Measurements from ENCODE around the gene SSH3. TPM values are rescaled to one million over a fixed set of nuclear protein-coding genes. Genes with fewer than 3 reads are reported as not detected.
A peak's percentile ranks its signal among the peaks of the same experiment; 100 is the strongest.

Gene SSH3
- total and polyA plus RNA-seq, 10 donors, result 4.3 to 31.8 (median 19.7) TPM

- peaks cover 0 to 81% (median 9%) of the 10 kb centered on the region in 6 donors for H3K36me3 ChIP-seq
- 9 to 33% (median 16%) methylated on average over 5 of the region's 5 CpGs for WGBS, 5 donors
- H3K4me3 ChIP-seq, result peak overlapping the region; percentile 23 to 100 (median 94)
- no peak for DNase-seq
- H3K27ac ChIP-seq, result peak overlapping the region; percentile 89 to 100 (median 97)
- no peaks in the 10 kb centered on the region for H3K27me3 ChIP-seq (replicated peaks in 1 of 7)
- intact Hi-C loops (cut with DNase I; ENCODE audit: low total_unique reads), result no loop called here
- peaks cover 87 to 93% (median 89%) of the 10 kb centered on the region in 6 donors for H3K4me1 ChIP-seq
- TF ChIP-seq POLR2AphosphoS5 (IDR thresholded peaks at IDR 0.05) (no peak), POLR2A (IDR thresholded peaks at IDR 0.05) (no peak)
- TF ChIP-seq, protein P1, sequence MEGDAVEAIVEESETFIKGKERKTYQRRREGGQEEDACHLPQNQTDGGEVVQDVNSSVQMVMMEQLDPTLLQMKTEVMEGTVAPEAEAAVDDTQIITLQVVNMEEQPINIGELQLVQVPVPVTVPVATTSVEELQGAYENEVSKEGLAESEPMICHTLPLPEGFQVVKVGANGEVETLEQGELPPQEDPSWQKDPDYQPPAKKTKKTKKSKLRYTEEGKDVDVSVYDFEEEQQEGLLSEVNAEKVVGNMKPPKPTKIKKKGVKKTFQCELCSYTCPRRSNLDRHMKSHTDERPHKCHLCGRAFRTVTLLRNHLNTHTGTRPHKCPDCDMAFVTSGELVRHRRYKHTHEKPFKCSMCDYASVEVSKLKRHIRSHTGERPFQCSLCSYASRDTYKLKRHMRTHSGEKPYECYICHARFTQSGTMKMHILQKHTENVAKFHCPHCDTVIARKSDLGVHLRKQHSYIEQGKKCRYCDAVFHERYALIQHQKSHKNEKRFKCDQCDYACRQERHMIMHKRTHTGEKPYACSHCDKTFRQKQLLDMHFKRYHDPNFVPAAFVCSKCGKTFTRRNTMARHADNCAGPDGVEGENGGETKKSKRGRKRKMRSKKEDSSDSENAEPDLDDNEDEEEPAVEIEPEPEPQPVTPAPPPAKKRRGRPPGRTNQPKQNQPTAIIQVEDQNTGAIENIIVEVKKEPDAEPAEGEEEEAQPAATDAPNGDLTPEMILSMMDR (IDR thresholded peaks at IDR 0.05 in 8 of 11, conservative IDR thresholded peaks at IDR 0.05 in 3 of 11), result no peak
- H3K9me3 ChIP-seq, result no peaks in the 10 kb centered on the region
Measured at GRCh38 chr11:67271205-67271540, 32.2 kb upstream of the SSH3 start.

DNA sequence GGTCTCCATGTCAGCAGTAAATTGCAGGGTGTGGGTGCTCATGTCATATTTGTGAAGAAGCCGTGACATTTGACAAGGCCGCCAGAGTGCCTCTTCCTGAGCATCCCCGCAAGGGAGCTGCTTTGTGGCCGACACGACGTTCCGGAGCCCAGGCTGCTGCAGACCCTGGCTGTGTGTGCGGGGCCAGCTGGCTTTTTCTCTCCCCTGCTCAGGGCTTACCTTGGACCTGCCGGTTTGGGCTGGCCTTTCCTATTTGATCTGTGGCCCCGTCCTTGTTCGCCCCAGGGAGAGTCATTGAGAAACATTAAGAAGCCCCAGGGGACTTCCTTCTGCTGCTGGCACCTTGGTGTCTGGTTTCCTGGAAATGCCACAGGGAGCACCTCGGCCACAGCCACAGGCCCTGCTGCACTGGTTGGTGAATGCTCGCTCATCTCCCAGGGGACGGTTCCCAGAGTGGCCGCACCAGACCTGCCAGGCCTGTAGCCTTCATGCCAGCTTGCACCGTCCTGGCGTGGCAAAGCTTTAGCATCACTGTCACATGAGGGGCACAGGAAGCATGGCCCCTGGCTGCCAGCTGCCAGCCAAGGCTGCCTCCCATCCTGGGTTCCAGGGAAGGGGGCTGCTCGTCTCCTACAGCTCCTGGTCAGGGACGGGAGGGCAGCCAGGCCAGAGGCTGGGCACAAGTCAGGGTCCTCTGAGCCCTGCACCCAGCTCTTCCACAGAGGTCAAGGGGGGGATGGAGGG is 31.6 kb upstream of the SSH3 start:
- Histone ChIP-seq H3K4me1 (peaks cover 92 to 98% (median 94%) of the 10 kb centered on the region in 6 donors), H3K36me3 (peaks cover 0 to 85% (median 9%) of the 10 kb centered on the region in 6 donors), H3K9me3 (no peaks in the 10 kb centered on the region), H3K27me3 (replicated peaks in 1 of 7) (no peaks in the 10 kb centered on the region), H3K27ac (peak overlapping the region; percentile 89 to 100 (median 97)), H3K4me3 (peak overlapping the region in 7 of 8 donors; percentile 4 to 100 (median 95))
- intact Hi-C loops (cut with DNase I; ENCODE audit: low total_unique reads), result no loop called here
- DNase-seq, result peak; percentile 88
- 0 to 14% (median 9%) methylated on average over 11 to 19 of the region's 19 CpGs for WGBS, 5 donors
- peak in 2 of 3 donors; percentile 74 to 81 for TF ChIP-seq POLR2AphosphoS5 (IDR thresholded peaks at IDR 0.05)
- TF ChIP-seq, protein P1 (IDR thresholded peaks at IDR 0.05 in 8 of 11, conservative IDR thresholded peaks at IDR 0.05 in 3 of 11), result no peak

- Histone ChIP-seq H3K27me3 (replicated peaks in 1 of 7) (no peaks in the 10 kb centered on the region), H3K4me3 (peak overlapping the region in 6 of 8 donors; percentile 14 to 100 (median 95)), H3K36me3 (peaks cover 0 to 88% (median 9%) of the 10 kb centered on the region in 6 donors), H3K4me1 (peaks cover 97 to 100% (median 100%) of the 10 kb centered on the region in 6 donors), H3K27ac (peak overlapping the region; percentile 89 to 100 (median 97)), H3K9me3 (no peaks in the 10 kb centered on the region)
- TF ChIP-seq POLR2A (IDR thresholded peaks at IDR 0.05) (no peak), POLR2AphosphoS5 (IDR thresholded peaks at IDR 0.05) (peak; percentile 6 to 63 (median 20))
- TF ChIP-seq, protein P1 (IDR thresholded peaks at IDR 0.05 in 8 of 11, conservative IDR thresholded peaks at IDR 0.05 in 3 of 11), result no peak
- intact Hi-C loops (cut with DNase I; ENCODE audit: low total_unique reads), result no loop called here
- peak; percentile 82 for DNase-seq
- WGBS, 5 donors, result 29 to 46% (median 31%) methylated on average over 19 to 23 of the region's 23 CpGs
Measured at GRCh38 chr11:67272327-67273259, 30.7 kb upstream of the SSH3 start.

Measured in spleen (tissue), 11 donors.